GM19351 (cell line): ENCODE results near the gene CYB561A3.

Experiments
- ATAC-seq: cut with Tn5 transposase; IDR thresholded peaks from one replicate; pipeline ENCODE4 v1.9.1; 2021; ENCODE audit warnings: mild to moderate bottlenecking, moderate library complexity; ENCODE audit not compliant: unreplicated experiment

The CYB561A3 gene

DNA sequence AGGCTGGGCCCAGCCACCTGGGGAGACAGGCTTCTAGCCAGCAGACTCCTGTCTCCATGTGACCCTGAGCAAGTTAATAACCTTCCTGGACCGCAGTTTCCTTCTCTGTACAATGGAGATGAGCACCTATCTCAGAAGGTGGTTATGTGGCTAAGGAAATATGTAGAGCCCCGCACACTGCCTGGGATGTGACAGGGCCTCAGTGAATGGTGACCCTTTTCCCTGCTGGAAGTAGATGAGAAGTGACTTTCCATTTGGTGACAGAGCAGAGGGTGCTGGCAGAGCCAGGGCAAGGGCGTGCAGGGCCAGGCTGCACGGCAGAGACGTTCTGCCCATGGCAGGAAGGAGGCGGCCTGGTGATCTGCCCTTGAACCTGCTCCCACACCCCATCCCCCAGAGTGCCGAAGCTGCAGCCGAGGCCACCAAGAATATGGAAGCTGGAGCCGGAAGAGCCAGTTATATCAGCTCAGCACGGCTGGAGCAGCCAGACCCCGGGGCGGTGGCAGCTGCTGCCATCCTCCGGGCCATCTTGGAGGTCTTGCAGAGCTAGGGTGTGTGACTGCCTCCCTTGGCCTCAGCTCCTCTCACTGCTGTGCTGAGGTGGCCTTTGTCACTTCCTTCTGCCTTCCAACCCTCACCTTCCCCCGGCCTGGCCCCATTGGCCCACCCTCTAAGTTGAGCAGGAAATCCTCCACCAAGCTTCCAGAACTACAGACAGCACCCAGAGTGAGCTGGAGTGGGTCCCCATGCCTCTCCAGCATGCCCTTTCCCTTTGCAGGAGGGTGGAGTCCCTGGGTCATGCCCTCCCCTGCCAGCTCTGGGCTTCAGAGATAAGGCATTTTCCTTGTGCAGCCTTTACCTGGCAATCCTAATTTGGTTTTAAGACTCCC lies 15.5 kb downstream of the CYB561A3 start:
- no peak for ATAC-seq

DNA sequence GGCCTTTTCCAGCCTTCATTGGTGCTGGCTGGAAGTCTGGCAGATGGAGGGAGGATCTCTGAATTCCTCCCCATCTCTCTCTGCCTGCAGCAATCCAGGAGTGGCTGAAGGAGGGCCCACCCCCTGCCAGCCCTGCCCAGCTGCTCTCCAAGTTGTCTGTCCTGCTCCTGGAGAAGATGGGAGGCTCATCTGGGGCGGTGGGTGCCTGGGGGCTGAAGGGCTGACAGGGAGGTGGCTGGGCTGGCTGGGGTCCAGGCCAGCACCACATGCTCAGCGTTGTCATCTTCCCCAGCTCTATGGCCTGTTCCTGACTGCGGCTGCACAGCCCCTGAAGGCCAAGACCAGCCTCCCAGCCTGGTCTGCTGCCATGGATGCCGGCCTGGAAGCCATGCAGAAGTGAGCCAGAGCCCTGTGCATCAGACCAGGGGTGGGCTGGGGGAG lies 16.5 kb downstream of the CYB561A3 start:
- no peak for ATAC-seq

DNA sequence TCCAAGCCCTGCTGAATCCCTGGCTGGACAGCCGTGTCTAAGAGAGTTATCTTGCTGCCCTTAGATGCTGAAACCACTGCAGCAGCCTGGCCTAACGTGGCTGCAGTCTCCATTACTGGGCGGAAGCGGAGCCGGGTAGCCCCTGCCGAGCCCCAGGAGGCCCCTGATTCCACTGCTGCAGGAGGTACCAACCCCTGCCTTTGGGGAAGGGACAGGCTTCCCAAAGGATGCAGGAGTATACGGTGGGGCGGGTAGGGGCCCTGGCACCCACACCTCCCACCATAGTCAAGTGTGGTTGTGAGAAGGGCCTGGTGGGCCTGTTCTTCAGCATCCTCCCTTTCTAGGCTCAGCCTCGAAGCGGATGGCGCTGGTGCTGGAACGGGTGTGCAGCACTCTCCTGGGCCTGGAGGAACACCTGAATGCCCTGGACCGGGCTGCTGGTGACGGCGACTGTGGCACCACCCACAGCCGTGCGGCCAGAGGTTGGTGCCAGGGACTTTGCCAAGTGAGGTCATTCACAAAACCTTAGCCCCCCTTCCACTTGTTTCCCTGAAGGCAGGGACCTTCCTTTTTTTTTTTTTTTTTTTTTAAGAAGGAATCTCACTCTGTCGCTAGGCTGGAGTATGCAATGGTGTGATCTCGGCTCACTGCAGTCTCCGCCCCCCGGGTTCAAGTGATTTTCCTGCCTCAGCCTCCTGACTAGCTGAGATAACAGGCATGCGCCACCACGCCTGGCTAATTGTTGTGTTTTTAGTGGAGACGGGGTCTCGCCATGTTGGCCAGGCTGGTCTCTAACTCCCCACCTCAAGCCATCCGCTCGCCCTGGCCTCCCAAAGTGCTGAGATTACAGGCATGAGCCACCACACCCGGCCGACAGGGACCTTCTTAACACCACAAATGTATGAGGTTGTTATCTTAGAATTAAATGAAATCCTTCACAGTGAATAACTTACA lies 17.6 kb downstream of the CYB561A3 start:
- ATAC-seq = no peak

DNA sequence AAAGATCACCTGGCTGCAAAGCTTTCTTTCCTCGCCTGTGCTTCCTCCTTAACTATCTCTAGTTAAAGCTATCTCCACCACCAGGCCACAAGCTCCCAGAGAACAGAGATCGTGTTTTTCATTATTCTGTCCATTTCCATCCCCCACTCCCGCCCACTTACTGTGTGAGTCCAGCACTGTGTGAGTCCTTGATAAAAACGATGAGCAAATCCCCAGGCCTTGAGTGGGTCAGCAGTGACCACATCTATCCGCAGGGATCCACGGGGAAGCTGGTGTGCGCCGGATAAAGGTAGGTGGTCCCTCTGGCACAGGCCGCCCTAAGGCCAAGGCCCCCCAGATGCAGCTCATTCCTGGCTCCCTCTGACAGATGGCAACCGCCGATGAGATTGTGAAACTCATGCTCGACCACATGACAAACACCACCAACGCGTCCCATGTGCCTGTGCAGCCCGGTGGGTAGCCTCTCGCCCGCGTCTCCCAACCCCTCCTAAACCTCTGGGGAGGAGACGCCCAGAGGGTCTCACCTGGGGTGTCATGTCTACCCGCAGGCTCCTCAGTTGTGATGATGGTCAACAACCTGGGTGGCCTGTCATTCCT lies 19.4 kb downstream of the CYB561A3 start:
- ATAC-seq = no peak

DNA sequence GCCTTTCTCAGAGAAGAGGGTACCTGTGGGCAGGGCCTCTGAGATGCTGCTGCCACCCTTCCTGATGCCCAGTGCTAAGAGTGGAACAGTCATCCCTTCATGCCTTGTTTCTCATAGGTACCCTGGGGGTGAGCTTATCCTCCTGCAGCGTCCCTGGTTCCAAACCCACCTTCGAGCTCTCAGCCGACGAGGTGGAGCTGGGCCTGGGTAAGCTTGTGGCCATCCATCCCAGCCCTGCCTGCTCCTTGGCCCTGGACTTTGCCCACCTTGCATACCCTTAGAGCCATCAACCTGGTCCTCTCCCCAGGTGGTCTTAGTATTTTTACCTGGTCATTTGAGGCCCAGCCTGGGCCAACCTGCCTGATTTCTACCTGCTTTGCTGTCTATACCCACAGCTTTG lies 20.0 kb downstream of the CYB561A3 start:
- no peak for ATAC-seq

DNA sequence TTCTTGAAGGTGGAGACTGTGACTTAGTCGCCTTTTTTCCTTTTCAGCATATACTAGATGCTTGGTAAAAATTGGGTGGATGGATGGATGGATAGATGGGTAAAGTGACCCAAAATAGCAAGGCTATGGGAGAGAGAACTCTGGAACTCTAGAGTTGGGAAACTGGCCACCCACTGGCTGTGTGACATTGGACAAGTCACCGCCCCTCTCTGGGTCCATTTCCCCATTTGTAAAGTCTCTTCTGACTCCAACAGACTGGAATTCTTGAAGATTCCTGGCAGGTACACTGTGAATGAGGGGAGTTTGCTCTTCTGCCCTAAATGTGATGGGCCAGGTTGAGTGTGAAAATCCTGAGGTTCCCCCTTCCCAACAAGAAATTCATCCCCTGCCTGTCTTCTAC lies 20.7 kb downstream of the CYB561A3 start:
- ATAC-seq = no peak

DNA sequence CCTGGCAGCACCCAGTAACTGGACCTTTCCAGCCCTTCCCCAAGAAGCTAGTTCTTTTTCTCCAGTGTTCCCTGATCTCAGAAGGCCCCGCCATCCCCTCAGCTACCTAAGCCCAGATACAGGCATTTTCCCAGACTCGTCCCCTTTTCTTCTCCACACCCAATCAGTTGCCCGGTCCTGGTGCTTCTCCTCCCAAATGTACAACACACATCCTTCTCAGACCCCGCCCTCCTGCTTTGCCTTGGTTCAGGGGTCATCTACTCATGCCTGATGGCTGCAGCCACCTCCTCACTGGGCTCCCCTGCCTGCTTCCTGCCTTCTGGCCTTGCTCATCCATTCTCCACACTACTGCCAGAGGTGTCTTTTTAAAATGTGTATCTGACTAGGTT lies 22.2 kb downstream of the CYB561A3 start:
- ATAC-seq = no peak

DNA sequence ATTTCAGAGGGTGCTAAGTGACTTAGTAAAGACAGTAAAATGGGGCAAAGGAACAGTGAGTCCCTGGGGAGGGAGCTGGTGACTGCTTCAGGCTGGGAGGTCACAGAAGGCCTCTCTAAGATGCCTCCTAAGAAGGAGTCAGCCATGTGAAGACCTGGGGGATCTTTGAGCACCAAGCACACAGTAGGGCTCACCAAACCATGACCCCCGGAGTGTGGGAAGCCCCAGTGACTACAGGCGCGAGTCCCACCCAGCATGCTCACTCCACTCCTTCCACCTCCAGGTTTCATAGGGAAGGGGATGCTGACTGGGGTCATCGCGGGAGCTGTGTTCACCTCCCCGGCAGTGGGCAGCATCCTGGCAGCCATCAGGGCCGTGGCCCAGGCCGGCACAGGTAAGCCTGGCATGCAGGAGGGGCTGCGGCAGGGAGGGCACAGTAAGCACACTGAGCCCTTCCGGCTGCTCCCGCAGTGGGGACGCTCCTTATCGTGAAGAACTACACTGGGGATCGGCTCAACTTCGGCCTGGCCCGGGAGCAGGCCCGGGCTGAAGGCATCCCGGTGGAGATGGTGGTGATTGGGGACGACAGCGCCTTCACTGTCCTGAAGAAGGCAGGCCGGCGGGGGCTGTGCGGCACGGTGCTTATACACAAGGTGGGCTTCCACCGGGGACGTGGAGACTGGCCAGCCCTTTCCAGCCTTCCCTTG lies 22.7 kb downstream of the CYB561A3 start:
- no peak for ATAC-seq

DNA sequence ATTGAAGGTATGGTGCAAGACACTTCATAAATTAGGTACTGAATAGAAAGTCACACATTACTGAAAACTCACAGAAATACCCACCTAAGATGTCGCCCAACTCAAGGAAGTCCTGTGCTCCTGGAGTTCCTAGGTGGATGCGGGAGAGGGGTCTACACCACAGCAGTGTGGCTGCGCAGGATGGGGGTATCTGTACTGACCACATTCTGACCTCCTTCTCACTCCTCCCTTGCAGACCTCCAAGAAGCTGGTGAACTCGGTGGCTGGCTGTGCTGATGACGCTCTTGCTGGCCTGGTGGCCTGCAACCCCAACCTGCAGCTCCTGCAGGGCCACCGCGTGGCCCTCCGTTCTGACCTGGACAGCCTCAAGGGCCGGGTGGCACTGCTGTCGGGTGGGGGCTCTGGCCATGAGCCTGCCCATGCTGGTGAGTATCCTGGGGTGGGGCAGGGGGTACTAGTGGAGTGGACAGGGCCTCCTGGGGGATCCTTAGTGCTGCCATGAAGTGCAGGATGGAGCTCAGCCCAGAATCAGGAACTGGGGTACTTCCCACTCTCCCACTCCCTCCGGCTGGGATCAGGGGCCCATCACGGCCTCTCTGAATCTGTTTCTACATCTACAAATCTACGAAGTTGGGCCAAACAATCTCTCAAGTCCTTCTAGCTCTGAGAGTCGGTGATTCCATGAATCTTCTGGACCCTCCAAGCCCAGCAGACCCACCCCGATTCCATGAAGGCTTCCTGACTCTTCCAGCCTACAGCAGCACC lies 23.8 kb downstream of the CYB561A3 start:
- ATAC-seq = no peak

DNA sequence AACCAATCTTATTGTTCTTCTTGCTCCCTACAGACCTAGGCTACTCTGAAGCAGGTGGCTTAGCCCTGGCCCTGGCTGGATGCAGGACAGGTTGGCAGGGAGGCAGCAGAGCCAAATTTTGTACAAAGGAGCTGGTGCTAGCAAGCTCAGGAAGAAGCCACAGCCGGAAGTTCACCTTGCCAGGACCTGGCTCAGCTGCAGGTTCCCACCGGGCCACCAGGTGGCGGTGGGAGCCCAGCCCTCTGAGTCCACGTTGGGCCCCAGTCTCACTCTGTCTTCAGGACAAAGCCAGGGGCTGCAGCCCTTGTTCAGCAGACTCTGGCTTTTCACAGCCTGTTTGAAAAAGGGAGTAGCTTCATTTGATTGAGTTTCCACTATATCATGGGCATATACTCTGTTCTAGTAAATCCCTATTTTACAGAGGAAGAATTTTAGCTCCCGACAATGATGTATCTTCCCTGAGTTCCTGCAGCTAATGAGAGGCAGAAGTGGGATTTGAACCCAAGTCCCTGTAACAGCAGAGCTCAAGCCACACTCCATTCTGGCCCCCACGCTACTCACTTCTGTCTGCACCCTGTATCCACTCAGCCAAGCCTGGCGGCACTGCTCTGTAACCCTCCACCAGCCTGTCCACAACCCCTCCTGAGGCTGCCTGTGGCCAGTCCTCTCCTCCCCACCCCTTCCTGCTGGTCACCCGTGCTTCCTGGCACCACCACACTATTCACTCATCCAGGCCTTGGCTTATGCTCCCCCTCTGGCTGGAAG lies 25.3 kb downstream of the CYB561A3 start:
- peak; percentile 59 for ATAC-seq

DNA sequence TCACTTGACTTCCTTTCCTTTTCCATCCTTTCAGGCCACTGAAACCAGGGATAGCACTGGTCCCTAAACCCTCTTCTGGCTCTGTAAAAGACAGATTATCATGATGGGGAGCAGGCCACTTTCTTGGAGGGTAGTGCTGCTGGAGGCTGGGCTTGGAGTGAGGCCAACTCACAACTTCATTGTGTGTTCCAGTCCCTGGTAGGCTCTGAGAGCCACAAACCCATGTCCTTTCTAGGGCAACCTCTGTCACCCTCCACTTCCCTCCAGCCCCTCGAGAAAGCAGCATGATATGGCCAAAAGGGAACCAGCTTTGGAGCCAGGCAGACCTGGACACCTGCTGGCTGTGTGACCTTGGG lies 26.3 kb downstream of the CYB561A3 start:
- ATAC-seq = no peak

DNA sequence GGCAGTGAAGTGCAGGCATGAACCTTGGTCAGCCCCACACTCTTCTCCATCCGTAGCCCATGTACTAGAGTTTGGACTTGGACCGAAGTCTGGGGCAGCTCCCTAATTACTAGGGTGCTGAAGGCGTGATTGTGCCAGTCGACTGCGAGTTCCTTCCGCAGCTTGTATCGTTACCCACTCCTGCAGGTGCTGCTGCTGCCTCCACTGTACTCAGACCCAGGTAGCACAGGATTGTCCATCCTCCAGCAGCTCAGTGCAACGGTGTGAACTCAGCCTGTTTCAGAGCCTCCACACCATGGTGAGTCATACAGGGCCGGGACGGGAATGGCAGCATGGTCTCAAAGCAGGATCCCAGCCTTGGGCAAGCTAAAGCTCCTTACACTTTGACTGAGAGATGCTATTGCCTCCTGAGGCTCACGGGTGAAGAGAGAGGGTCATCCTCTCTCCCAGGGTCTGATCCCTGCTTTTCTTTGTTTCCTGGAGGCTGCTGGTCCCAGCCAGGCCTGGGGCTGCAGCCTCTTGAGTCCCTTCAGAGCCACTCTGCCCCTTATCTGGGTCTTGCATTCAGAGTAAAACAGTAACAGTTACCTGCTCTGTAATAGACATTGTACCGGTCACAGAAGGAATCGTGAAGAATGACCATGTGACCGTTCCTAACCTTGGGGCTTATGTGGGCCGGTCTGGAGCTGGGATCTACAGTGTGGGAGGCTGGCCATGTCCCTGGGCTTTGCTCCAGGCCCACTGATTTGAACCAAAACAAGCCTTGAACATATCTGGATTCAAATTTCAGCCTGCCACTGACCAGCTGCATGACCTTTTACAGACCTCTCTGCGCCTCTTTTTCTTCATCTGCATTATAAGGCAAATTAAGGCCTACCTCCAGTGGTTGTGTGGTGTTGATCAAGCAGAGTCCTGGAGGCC lies 27.0 kb downstream of the CYB561A3 start:
- ATAC-seq = no peak

DNA sequence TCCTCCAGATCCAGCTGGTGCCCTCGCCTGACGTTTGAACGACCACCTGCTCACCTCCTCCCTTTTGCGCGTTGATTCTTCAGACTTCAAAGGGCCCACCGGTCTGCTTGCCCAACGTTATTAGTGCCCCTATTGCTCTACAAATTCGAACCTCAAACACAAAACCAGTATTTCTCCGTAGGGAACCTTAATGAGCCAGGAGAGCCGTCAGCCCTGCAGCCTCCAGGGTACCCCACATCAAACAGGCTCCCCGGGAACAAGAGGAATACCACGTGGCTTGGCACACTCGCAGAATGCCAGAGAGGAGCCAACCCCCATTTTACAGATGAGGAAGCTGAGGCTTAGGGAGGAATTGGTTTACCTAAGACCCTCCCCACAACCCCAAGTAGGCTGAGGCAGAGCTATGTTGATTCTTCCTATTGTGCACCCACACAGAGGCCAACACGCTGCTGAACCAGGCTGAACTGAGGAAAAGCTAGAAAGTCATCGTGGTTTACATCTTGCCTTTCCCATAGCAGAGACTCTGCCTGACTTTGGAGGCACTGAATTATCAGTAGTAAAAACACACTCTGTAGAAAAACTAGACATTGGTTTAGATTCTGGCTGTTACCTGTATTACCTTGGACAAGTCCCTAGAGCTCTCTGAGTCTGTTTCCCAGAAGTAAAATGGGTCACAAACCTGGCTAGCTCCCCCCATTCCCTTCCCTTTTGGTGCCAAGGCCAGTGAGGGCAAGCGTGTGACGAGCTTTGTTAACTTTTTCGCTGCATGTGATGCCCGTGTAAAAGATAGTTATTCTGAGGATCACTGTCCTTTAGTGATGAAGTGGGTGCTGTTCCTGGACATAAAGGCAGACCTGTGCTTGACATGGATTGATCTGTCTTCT lies 27.9 kb downstream of the CYB561A3 start:
- ATAC-seq = no peak

DNA sequence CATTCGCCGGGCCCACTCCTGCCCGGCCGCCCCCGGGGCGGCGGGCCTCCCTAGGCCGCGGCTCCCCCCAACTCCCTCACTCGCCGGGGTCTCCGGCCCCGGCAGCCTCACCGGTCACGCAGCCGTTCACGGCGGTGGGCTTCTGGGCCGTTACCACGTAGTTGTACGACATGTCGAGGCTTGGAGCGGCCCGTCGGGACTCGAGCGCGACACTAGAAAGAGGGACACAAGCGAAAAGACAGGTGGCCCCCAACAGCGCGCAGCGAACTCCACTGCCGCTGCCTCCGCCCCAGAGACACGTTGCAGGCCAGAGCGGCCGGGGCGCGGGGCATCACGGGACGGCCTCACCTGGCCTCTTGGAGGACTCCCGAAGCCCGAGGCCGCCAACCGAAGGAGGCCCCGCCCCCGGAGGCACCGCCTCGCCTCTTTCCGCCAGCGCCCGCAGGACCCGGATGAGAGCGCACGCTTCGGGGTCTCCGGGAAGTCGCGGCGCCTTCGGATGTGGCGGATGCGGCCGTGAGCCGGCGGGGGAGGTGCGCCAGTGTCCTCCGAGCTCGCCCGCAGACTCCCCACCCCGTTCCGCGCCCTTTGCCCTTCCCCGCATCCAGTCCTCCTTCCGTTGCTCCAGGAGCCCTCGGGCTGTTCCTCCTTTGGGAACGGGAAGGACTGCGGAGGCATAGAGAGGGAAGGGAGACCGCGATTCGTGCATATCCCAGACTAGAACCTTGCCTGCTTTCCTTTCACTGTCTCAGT lies 28.7 kb downstream of the CYB561A3 start, which contains the start of the genes DDB1 and TKFC:
Gene DDB1 (minus strand): TSS at position 309 of the 753 bp plus-strand sequence. CDS start 137 bp downstream, at position 172.
Gene TKFC (plus strand): TSS at position 432 of the 753 bp plus-strand sequence. CDS start 1,501 bp downstream, outside the sequence.
- ATAC-seq = peak; percentile 90

DNA sequence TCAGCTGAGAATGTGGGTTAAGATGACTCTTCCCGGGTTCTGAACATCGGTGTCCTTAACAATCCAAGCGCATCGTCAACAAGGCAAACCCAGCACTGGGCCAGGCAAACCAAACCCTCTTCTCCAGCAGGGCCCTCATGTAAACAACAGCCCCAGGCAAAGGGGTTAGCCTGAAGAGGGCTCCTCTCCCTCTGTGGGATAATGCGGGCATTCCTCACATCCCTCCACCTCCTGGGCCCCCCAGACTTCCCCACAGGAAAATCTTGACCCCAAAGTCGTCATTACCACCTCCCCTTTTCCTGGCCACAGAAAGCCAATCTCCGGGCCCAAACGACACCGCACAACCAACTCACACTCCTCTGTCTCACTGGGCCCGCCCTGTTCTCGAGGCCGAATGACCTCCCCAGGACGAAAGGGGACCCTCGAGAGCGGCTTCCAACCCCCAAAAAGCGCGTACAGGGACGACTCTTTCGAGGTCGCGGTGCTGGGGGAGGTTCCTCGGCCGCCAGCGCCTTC lies 29.3 kb downstream of the CYB561A3 start:
- ATAC-seq = peak; percentile 5

DNA sequence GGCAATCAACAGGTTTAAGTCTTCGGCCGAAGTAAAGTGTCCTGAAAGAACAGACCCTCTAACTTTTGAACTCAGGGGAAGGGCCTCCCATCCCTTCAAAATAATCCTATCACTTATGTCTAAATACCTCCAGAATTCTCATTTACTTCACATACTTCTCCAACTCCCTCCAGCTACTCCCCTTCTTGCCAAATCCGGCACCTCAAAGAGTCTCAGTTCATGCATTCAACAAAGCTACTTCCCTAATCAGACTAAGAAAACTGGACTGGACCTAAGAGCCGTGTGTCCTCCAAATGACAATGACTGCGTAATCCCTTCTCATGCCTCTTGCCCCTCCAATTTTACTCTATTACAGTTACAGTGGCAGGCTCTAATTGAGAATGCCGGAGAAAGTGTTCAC lies 30.0 kb downstream of the CYB561A3 start:
- ATAC-seq = no peak
